Measurements from ENCODE around the gene AZU1. TPM values are rescaled to one million over a fixed set of nuclear protein-coding genes. Genes with fewer than 3 reads are reported as not detected.

The AZU1 gene
- total RNA-seq (1.4 and 5.7 TPM in 2 replicates), polyA plus RNA-seq (1.5 and 5.6 TPM in 2 replicates)

GRCh38 chr19:827710-828321 lies at the start of gene AZU1:
Gene AZU1, plus strand, starts transcription at chr19:827837. Its CDS starts 10 bp downstream, at chr19:827847.
- no peak for DNase-seq (ENCODE audit: low read depth in 1 of 2, low spot score in 1 of 2)
- no peaks in the 10 kb centered on the region for H3K4me1 ChIP-seq (ENCODE audit: low read depth)
- no peak within 1 kb of the TSS for H3K27ac ChIP-seq
- H3K27me3 ChIP-seq = no peaks in the 10 kb centered on the region
- no peak within 1 kb of the TSS for H3K4me3 ChIP-seq
- TF ChIP-seq, protein P1, sequence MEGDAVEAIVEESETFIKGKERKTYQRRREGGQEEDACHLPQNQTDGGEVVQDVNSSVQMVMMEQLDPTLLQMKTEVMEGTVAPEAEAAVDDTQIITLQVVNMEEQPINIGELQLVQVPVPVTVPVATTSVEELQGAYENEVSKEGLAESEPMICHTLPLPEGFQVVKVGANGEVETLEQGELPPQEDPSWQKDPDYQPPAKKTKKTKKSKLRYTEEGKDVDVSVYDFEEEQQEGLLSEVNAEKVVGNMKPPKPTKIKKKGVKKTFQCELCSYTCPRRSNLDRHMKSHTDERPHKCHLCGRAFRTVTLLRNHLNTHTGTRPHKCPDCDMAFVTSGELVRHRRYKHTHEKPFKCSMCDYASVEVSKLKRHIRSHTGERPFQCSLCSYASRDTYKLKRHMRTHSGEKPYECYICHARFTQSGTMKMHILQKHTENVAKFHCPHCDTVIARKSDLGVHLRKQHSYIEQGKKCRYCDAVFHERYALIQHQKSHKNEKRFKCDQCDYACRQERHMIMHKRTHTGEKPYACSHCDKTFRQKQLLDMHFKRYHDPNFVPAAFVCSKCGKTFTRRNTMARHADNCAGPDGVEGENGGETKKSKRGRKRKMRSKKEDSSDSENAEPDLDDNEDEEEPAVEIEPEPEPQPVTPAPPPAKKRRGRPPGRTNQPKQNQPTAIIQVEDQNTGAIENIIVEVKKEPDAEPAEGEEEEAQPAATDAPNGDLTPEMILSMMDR (IDR thresholded peaks at IDR 0.05; ENCODE audit: low read depth, low read length) = no peak
- H3K36me3 ChIP-seq = no peaks in the 10 kb centered on the region
- H3K9me3 ChIP-seq (ENCODE audit: low read depth) = no peaks in the 10 kb centered on the region

DNA sequence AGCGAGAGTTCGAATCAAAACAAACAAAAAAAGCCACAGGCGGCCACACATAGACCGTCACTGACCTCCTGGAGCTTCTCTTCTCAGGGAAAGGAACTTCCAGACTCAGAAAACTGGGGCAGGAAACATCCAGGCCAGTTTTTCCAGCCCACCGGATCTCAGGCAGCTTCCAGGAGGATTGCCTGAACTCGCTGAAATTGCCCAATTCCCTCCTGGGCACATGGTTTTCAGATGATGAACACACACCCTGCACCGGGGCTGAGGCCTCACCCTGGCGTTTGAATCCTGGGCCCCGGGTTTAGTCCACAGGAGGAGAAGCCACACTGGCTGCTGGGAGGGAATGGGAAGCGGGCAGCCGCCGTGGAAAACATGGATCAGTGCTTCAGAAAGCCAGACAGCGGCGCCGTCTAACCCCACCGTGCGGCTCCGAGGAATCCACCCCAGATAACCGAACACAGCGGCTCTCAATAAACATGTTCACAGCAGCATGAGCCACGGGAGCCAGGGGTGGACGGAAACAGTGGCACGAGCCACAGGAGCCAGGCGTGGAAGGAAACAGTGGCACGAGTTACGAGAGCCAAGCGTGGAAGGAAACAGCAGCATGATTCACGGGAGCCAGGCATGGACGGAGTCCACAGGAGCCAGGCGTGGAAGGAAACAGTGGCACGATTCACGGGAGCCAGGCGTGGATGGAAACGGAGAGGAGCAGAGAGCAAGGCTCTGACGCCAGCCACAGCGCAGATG lies 48.6 kb upstream of the AZU1 start:
- TF ChIP-seq, protein P1 (IDR thresholded peaks at IDR 0.05; ENCODE audit: low read depth, low read length) = peak; percentile 2
- H3K27ac ChIP-seq = no peak overlapping the region

GRCh38 chr19:780935-781334 lies 46.7 kb upstream of the AZU1 start:
- no peaks in the 10 kb centered on the region for H3K36me3 ChIP-seq

More for the DNA sequence above, 48.6 kb upstream of the AZU1 start:
- H3K27me3 ChIP-seq = no peaks in the 10 kb centered on the region
- H3K9me3 ChIP-seq (ENCODE audit: low read depth) = no peaks in the 10 kb centered on the region
- no peak overlapping the region for H3K4me3 ChIP-seq
- DNase-seq (ENCODE audit: low read depth in 1 of 2, low spot score in 1 of 2) = peak in 1 of 2 donors; percentile 98
- no peaks in the 10 kb centered on the region for H3K36me3 ChIP-seq
- peaks cover 6% of the 10 kb centered on the region for H3K4me1 ChIP-seq (ENCODE audit: low read depth)

DNA sequence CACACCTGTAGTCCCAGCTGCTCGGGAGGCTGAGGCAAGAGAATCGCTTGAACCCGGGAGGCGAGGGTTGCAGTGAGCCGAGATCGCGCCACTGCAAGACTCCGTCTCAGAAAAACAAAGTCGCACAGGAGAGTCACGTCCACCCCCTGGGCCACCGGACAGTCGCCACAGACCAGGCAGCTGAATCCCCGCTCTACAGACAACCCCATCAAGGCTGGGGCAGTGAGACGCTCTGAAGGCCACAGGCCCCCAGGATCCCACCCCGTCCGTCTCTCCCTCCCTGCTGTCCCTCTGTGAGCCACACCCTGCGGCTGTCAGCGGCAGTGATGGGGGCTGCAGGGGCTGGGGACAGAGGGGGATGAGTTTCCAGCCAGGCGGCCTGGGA lies 45.8 kb upstream of the AZU1 start:
- H3K4me3 ChIP-seq = no peak overlapping the region
- H3K9me3 ChIP-seq (ENCODE audit: low read depth) = no peaks in the 10 kb centered on the region
- H3K27ac ChIP-seq = no peak overlapping the region
- DNase-seq (ENCODE audit: low read depth in 1 of 2, low spot score in 1 of 2) = no peak
- H3K36me3 ChIP-seq = no peaks in the 10 kb centered on the region
- TF ChIP-seq, protein P1 (IDR thresholded peaks at IDR 0.05; ENCODE audit: low read depth, low read length) = no peak
- no peaks in the 10 kb centered on the region for H3K27me3 ChIP-seq
- H3K4me1 ChIP-seq (ENCODE audit: low read depth) = peaks cover 6% of the 10 kb centered on the region

More at GRCh38 chr19:780935-781334, 46.7 kb upstream of the AZU1 start:
- TF ChIP-seq, protein P1 (IDR thresholded peaks at IDR 0.05; ENCODE audit: low read depth, low read length) = no peak
- no peak overlapping the region for H3K4me3 ChIP-seq
- H3K9me3 ChIP-seq (ENCODE audit: low read depth) = no peaks in the 10 kb centered on the region
- no peaks in the 10 kb centered on the region for H3K27me3 ChIP-seq
- no peak for DNase-seq (ENCODE audit: low read depth in 1 of 2, low spot score in 1 of 2)
- H3K4me1 ChIP-seq (ENCODE audit: low read depth) = peaks cover 6% of the 10 kb centered on the region
- no peak overlapping the region for H3K27ac ChIP-seq

- TF ChIP-seq, protein P1 (IDR thresholded peaks at IDR 0.05; ENCODE audit: low read depth, low read length) = no peak
- DNase-seq (ENCODE audit: low read depth in 1 of 2, low spot score in 1 of 2) = peak; percentile 33 to 80
- no peaks in the 10 kb centered on the region for H3K36me3 ChIP-seq
- H3K27ac ChIP-seq = no peak overlapping the region
- H3K27me3 ChIP-seq = no peaks in the 10 kb centered on the region
- H3K4me1 ChIP-seq (ENCODE audit: low read depth) = peaks cover 6% of the 10 kb centered on the region
- H3K4me3 ChIP-seq = no peak overlapping the region
- no peaks in the 10 kb centered on the region for H3K9me3 ChIP-seq (ENCODE audit: low read depth)
Measured at GRCh38 chr19:782185-782877, 45.3 kb upstream of the AZU1 start.
